CD14-positive monocyte (primary cell): ENCODE measurements around the gene KCNN3. TPM values are rescaled to one million over a fixed set of nuclear protein-coding genes. Genes with fewer than 3 reads are reported as not detected.

ENCODE experiments used
- DNase-seq, 3 donors: peaks; one replicate each; pipeline ENCODE4 v3.0.0-alpha.2; 2011 to 2022
- H2AFZ ChIP-seq: 2 replicates; pipeline ENCODE4 v1.6.0; 2012; ENCODE audit warnings: mild to moderate bottlenecking, low read depth, low read length, inconsistent platforms; ENCODE audit not compliant: insufficient read depth, poor library complexity, severe bottlenecking
- H3K27ac ChIP-seq, 2 donors: 1 replicate in 1 of 2; 2 replicates in 1 of 2; pipeline ENCODE4 v1.5.1; 2012 to 2013; ENCODE audit warnings: low read length in 2 of 2, control low read depth in 1 of 2, inconsistent platforms in 1 of 2, low read depth in 1 of 2, mild to moderate bottlenecking in 1 of 2
- H3K27me3 ChIP-seq, 2 donors: one replicate each; pipeline versions ENCODE4 v1.6.0 to v1.6.1; 2011 to 2013; ENCODE audit warnings: low read length in 2 of 2; ENCODE audit not compliant: control insufficient read depth in 2 of 2, insufficient read depth in 2 of 2
- H3K36me3 ChIP-seq, 2 donors: replicated peaks in 1 of 2; 1 replicate in 1 of 2; 2 replicates in 1 of 2; pipeline versions ENCODE4 v1.5.1 to v1.6.1; 2012 to 2013; ENCODE audit warnings: low read length in 2 of 2, control low read depth in 1 of 2, inconsistent platforms in 1 of 2, mild to moderate bottlenecking in 1 of 2; ENCODE audit not compliant: insufficient read depth in 2 of 2, control insufficient read depth in 1 of 2
- H3K4me1 ChIP-seq, 2 donors: 1 replicate in 1 of 2; 2 replicates in 1 of 2; pipeline versions ENCODE4 v1.5.1 to v1.6.1; 2012 to 2013; ENCODE audit warnings: low read length in 2 of 2, control low read depth in 1 of 2, inconsistent platforms in 1 of 2, mild to moderate bottlenecking in 1 of 2, moderate library complexity in 1 of 2; ENCODE audit not compliant: insufficient read depth in 2 of 2, control insufficient read depth in 1 of 2
- H3K4me2 ChIP-seq: replicated peaks from 2 replicates; pipeline ENCODE3; 2012; ENCODE audit warnings: low read length, moderate library complexity, mild to moderate bottlenecking; ENCODE audit not compliant: poor library complexity, severe bottlenecking; ENCODE audit errors: extremely low read depth
- H3K4me3 ChIP-seq, 3 experiments: fragments of 200-600 bp in 1 of 3; sonication (generic) in 1 of 3; replicated peaks in 1 of 3; 1 replicate in 2 of 3; 2 replicates in 1 of 3; pipeline ENCODE4 v1.5.1; 2011 to 2013; ENCODE audit warnings: low read length in 3 of 3, mild to moderate bottlenecking in 3 of 3, control low read depth in 2 of 3, low read depth in 2 of 3, inconsistent platforms in 1 of 3, moderate library complexity in 1 of 3
- H3K79me2 ChIP-seq: 2 replicates; pipeline ENCODE4 v1.6.0; 2012; ENCODE audit warnings: mild to moderate bottlenecking, control low read depth, inconsistent platforms, low read length, moderate library complexity; ENCODE audit not compliant: insufficient read depth
- H3K9ac ChIP-seq: 2 replicates; pipeline ENCODE4 v1.6.0; 2017; ENCODE audit warnings: low read length, mild to moderate bottlenecking; ENCODE audit not compliant: insufficient read depth, poor library complexity, severe bottlenecking
- H3K9me3 ChIP-seq, 2 donors: replicated peaks in 1 of 2; 1 replicate in 1 of 2; 2 replicates in 1 of 2; pipeline versions ENCODE4 v1.5.1 to v1.6.1; 2012 to 2013; ENCODE audit warnings: low read length in 2 of 2, control low read depth in 1 of 2; ENCODE audit not compliant: control insufficient read depth in 1 of 2, insufficient read depth in 1 of 2
- H4K20me1 ChIP-seq: 2 replicates; pipeline ENCODE4 v1.6.0; 2012; ENCODE audit warnings: mild to moderate bottlenecking, low read length, control low read depth, moderate library complexity; ENCODE audit not compliant: insufficient read depth
- H3K27ac Mint-ChIP-seq, 7 donors: one replicate each; pipeline ENCODE4 v1.8.0; 2020; ENCODE audit warnings: mild to moderate bottlenecking in 7 of 7, mixed read lengths in 7 of 7, moderate library complexity in 6 of 7, inconsistent platforms in 2 of 7
- H3K27me3 Mint-ChIP-seq, 3 donors: one replicate each; pipeline ENCODE4 v1.8.0; 2021 to 2022; ENCODE audit warnings: low read depth in 3 of 3, mild to moderate bottlenecking in 3 of 3, mixed read lengths in 3 of 3, moderate library complexity in 3 of 3, inconsistent platforms in 1 of 3
- H3K36me3 Mint-ChIP-seq, 2 donors: one replicate each; pipeline ENCODE4 v1.8.0; 2020; ENCODE audit warnings: mixed read lengths in 2 of 2, inconsistent platforms in 1 of 2, mild to moderate bottlenecking in 1 of 2
- H3K4me1 Mint-ChIP-seq: one replicate; pipeline ENCODE4 v1.8.0; 2020; ENCODE audit warnings: mild to moderate bottlenecking, mixed read lengths
- H3K4me3 Mint-ChIP-seq, 2 donors: one replicate each; pipeline ENCODE4 v1.8.0; 2020; ENCODE audit warnings: mild to moderate bottlenecking in 2 of 2, mixed read lengths in 2 of 2, moderate library complexity in 1 of 2
- H3K9me3 Mint-ChIP-seq, 7 donors: one replicate each; pipeline ENCODE4 v1.8.0; 2020 to 2022; ENCODE audit warnings: mixed read lengths in 7 of 7, mild to moderate bottlenecking in 6 of 7, moderate library complexity in 6 of 7, inconsistent platforms in 2 of 7
- WGBS: methylation state at CpG from one replicate; pipeline ENCODE4 v1.1.5; 2013; ENCODE audit warnings: missing lambda C conversion rate; ENCODE audit not compliant: insufficient coverage; 5-methylcytosine and 5-hydroxymethylcytosine counted together
- intact Hi-C, 2 donors: fragments of 100-400 bp; cut with micrococcal nuclease; formaldehyde crosslinking; loops; one replicate each; pipeline versions ENCODE4 v1.15.0 to v1.15.1; 2023
- polyA plus RNA-seq, 3 donors: library from polyadenylated mRNA; depleted of rRNA in 1 of 3; unstranded in 2 of 3; stranded (reverse) in 1 of 3; fragments of 300-500 nt in 2 of 3; fragments of >200 nt in 1 of 3; fragmentation: Illumina TruSeq in 2 of 3; gene quantifications; 1 replicate in 2 of 3; 2 replicates in 1 of 3; pipeline ENCODE4 v1.2.3, GENCODE V29; 2012 to 2021
- TF ChIP-seq, protein P1 (sequence below): fragments of 200-600 bp; IDR thresholded peaks from one replicate; pipeline ENCODE4 v1.8.0; 2022; ENCODE audit warnings: antibody characterized with exemption, mild to moderate bottlenecking

The KCNN3 gene
- polyA plus RNA-seq, 3 donors: not detected

DNA sequence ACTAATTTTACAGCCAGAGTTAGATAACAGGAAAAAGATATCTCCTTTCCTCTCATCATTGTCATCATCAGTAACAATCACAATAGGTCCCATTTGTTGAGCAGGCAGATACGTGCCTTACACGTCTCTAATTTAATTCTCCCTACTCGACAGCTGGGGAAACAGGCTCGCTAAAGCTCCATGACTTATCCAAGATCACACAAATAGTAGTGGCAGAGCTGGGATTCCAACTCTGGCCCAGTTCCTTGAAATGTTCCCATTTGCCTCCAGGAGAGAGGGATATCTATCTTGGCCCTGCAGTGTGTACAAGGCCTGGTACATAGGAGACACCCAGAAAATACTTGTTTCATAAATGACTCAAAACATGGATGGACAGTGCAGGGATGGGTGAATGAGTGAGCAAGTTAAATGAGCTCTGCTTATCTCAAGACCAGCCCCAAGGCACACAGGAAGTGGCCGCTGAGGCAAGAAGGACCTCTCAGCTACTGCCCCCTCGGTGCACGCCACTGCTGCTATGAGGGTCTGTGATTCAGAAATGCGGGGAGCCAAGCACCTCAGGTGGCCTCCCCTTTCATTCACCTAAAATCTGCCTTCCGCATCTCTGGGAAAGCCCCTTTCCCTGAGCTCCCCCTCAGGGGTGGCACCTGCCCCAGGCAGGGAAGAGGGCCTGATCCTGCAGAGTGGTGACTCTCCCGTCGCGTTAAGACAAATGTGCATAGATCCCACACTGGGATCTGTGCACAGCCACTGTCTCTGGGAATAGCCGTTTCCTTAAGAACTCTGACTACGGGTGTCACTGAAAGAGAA lies 3.6 kb downstream of the KCNN3 start:
- Histone ChIP-seq H2AFZ (no peak overlapping the region), H3K36me3 (no peaks in the 10 kb centered on the region), H3K27me3 (peaks cover 13 to 34% of the 10 kb centered on the region in 2 donors), H3K9me3 (peaks cover 0 to 6% of the 10 kb centered on the region in 2 donors), H3K4me1 (peaks cover 11 to 21% of the 10 kb centered on the region in 2 donors), H3K4me3 (no peak overlapping the region), H3K79me2 (no peaks in the 10 kb centered on the region), H3K9ac (no peak overlapping the region), H3K4me2 (no peak overlapping the region), H4K20me1 (no peaks in the 10 kb centered on the region), H3K27ac (no peak overlapping the region)
- H3K27me3 Mint-ChIP-seq: peaks cover 43 to 46% (median 44%) of the 10 kb centered on the region in 3 donors
- 95% methylated on average over 9 of the region's 14 CpGs for WGBS
- no peak for DNase-seq
- H3K36me3 Mint-ChIP-seq: no peaks in the 10 kb centered on the region
- peaks cover 25% of the 10 kb centered on the region for H3K4me1 Mint-ChIP-seq
- peak overlapping the region in 1 of 2 donors; percentile 49 for H3K4me3 Mint-ChIP-seq
- no peak overlapping the region for H3K27ac Mint-ChIP-seq
- intact Hi-C loops: no loop called here
- H3K9me3 Mint-ChIP-seq: peaks cover 0 to 6% (median 2%) of the 10 kb centered on the region in 7 donors
- TF ChIP-seq, protein P1, sequence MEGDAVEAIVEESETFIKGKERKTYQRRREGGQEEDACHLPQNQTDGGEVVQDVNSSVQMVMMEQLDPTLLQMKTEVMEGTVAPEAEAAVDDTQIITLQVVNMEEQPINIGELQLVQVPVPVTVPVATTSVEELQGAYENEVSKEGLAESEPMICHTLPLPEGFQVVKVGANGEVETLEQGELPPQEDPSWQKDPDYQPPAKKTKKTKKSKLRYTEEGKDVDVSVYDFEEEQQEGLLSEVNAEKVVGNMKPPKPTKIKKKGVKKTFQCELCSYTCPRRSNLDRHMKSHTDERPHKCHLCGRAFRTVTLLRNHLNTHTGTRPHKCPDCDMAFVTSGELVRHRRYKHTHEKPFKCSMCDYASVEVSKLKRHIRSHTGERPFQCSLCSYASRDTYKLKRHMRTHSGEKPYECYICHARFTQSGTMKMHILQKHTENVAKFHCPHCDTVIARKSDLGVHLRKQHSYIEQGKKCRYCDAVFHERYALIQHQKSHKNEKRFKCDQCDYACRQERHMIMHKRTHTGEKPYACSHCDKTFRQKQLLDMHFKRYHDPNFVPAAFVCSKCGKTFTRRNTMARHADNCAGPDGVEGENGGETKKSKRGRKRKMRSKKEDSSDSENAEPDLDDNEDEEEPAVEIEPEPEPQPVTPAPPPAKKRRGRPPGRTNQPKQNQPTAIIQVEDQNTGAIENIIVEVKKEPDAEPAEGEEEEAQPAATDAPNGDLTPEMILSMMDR: no peak

DNA sequence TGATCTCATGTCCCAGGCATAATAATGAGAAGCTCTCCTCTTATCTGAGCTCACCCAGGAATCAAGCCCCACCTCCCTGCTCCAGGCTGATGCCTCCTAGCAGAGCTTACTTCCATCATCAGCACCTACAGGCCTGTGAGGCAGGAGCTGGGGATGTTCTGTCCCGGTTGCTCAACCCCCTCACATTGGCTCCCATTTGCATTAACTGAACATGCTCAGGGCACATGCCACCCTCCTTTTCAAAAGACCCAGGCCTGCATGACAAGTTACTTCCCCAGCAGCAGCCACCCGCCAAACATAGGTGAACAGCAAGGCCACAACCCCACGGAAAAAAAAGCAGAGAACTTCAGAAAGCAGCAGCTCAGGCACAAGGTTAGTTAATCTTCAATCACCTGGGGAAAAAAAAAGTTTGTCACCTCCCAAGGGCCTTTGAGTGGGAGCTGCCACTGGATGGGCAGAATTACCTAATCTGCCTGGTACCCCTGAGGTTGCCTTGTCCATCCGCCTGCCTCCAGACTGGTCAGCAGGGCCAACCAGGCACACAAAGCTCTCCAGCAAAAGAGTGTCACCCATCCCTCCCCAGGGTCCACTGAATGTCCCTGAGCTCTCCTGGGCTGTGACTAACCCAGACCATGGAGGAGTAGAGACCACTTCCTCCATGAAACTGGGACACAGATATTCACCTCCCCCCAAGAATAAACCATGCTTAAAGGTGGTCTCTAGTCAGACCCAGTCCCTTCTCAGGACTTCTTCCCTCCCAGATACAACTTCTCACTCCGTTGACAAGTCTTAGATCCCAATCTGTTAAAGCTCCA lies 4.4 kb downstream of the KCNN3 start:
- H3K36me3 ChIP-seq: no peaks in the 10 kb centered on the region
- H2AFZ ChIP-seq: no peak overlapping the region
- no peak overlapping the region for H3K9ac ChIP-seq
- H3K4me1 ChIP-seq: peaks cover 12 to 25% of the 10 kb centered on the region in 2 donors
- H3K27ac ChIP-seq: no peak overlapping the region
- no peak overlapping the region for H3K4me2 ChIP-seq
- no peaks in the 10 kb centered on the region for H4K20me1 ChIP-seq
- peaks cover 13 to 34% of the 10 kb centered on the region in 2 donors for H3K27me3 ChIP-seq
- intact Hi-C loops: no loop called here
- Mint-ChIP-seq H3K9me3 (peaks cover 0 to 6% (median 2%) of the 10 kb centered on the region in 7 donors), H3K27ac (no peak overlapping the region), H3K27me3 (peaks cover 41 to 50% (median 44%) of the 10 kb centered on the region in 3 donors), H3K36me3 (no peaks in the 10 kb centered on the region), H3K4me3 (peak overlapping the region in 1 of 2 donors; percentile 28), H3K4me1 (peaks cover 26% of the 10 kb centered on the region)
- H3K4me3 ChIP-seq: no peak overlapping the region
- TF ChIP-seq, protein P1: no peak
- H3K9me3 ChIP-seq: peaks cover 0 to 6% of the 10 kb centered on the region in 2 donors
- 92% methylated on average over 3 of the region's 5 CpGs for WGBS
- no peaks in the 10 kb centered on the region for H3K79me2 ChIP-seq
- DNase-seq: no peak
